Esophagus (tissue), 2 donors: ENCODE results near the gene TMC3. TPM values are rescaled to one million over a fixed set of nuclear protein-coding genes. Genes with fewer than 3 reads are reported as not detected.

Experiments used
- H3K27ac ChIP-seq, 2 donors: one replicate each; pipeline ENCODE4 v1.5.1; 2013; ENCODE audit warnings: low read depth in 2 of 2, mild to moderate bottlenecking in 2 of 2, inconsistent platforms in 1 of 2, low read length in 1 of 2, moderate library complexity in 1 of 2
- H3K27me3 ChIP-seq, 2 donors: one replicate each; pipeline ENCODE4 v1.6.1; 2013; ENCODE audit warnings: low read length in 2 of 2, control low read depth in 1 of 2, mild to moderate bottlenecking in 1 of 2; ENCODE audit not compliant: insufficient read depth in 2 of 2, control insufficient read depth in 1 of 2
- H3K36me3 ChIP-seq, 2 donors: one replicate each; pipeline ENCODE4 v1.6.1; 2013; ENCODE audit warnings: low read length in 1 of 2; ENCODE audit not compliant: control insufficient read depth in 2 of 2, insufficient read depth in 2 of 2
- H3K4me1 ChIP-seq, 2 donors: one replicate each; pipeline ENCODE4 v1.6.1; 2013; ENCODE audit warnings: low read length in 1 of 2; ENCODE audit not compliant: control insufficient read depth in 2 of 2, insufficient read depth in 2 of 2
- H3K4me3 ChIP-seq, 2 donors: one replicate each; pipeline ENCODE4 v1.5.1; 2013; ENCODE audit warnings: low read length in 2 of 2, mild to moderate bottlenecking in 2 of 2, low read depth in 1 of 2, moderate library complexity in 1 of 2
- H3K9me3 ChIP-seq, 2 donors: one replicate each; pipeline ENCODE4 v1.6.1; 2013; ENCODE audit warnings: mild to moderate bottlenecking in 2 of 2, low read depth in 1 of 2, low read length in 1 of 2, moderate library complexity in 1 of 2; ENCODE audit not compliant: control insufficient read depth in 2 of 2, insufficient read depth in 1 of 2
- WGBS, 2 donors: extraction: QIAGEN DNeasy Blood & Tissue Kit; methylation state at CpG; one replicate each; pipeline ENCODE4 v1.1.7; 2013; 5-methylcytosine and 5-hydroxymethylcytosine counted together
- polyA plus RNA-seq, 2 donors: library from polyadenylated mRNA; stranded (reverse); fragments of 200-250 nt; gene quantifications; one replicate each; pipeline ENCODE4 v1.2.3, GENCODE V29; 2013
- donor health status: healthy with polysubstance abuse.
- donor health status: Bipolar disorder and iron deficiency.

TMC3 gene
- polyA plus RNA-seq, 2 donors, result not detected

- WGBS, 2 donors, result 69 to 76% methylated on average over 5 of the region's 5 CpGs
- no peak overlapping the region for H3K27ac ChIP-seq
Observed at GRCh38 chr15:81339321-81339720, 34.7 kb downstream of the TMC3 start.

DNA sequence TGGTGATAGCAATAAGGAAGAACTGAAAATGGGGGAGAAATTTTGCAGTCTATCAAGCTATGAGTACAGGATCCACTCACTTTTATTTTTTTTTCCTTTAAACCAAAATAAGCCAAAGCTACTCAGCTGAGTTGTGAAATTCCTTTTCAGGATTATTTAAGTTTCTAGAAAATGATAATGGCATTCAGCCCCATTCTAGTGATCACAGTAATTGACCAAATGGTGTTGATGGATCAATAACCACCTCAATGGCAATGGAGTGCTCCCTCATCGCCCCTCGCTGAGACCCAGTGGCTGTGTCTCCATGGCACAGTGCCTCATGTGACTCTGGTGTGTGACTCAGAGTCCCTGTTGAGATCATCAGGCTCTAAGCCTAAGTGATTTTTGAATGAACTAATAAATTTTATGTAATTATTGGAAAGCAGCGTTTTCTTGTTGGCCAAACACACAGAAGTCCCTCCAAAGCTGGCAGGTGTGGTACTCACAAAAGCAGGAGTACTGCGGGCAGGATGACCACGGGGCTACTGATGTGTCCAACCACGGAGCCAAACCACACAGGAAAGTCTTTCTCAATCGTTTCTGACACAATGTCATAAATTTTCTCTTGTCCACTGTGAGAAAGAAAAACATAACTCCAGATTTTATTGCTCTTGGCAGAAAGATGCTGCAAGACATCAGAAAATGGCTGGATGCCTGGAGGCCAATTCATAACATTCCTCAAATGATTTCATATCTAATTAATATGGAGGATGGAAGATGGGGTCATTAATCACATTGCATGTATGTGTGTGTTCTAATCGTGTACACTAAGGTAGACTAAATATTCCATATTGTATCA lies 35.6 kb downstream of the TMC3 start:
- no peak overlapping the region for H3K4me3 ChIP-seq
- 45% methylated on average over 8 of the region's 8 CpGs for WGBS, 2 donors
- no peaks in the 10 kb centered on the region for H3K4me1 ChIP-seq
- H3K27me3 ChIP-seq, result no peaks in the 10 kb centered on the region
- no peaks in the 10 kb centered on the region for H3K9me3 ChIP-seq
- no peak overlapping the region for H3K27ac ChIP-seq
- H3K36me3 ChIP-seq, result no peaks in the 10 kb centered on the region

More at GRCh38 chr15:81339321-81339720, 34.7 kb downstream of the TMC3 start:
- no peaks in the 10 kb centered on the region for H3K36me3 ChIP-seq
- H3K4me1 ChIP-seq, result no peaks in the 10 kb centered on the region
- H3K4me3 ChIP-seq, result no peak overlapping the region
- no peaks in the 10 kb centered on the region for H3K9me3 ChIP-seq
- H3K27me3 ChIP-seq, result peaks cover 0 to under 1% of the 10 kb centered on the region in 2 donors

DNA sequence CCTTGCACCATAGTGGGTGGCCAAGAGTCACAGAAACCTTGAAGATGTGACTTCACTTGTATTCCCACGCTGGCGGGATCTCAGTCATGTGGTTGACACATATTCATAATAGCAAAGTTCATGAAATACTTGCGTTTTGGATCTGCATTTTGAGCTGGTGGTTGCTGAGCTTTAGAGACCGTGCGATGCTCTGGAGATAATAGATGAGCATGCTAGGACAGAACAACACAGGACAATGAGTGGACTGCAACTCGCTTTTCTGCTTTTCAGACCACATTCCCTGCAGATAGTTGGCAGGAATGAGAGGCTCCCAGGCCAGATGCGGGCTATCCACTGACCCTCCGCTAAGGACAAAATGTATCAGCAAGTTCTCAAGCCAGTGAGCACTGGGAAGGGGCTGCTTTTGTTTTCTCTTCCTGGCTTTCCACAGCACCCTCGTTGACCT lies 36.3 kb downstream of the TMC3 start:
- 70 to 73% methylated on average over 9 of the region's 9 CpGs for WGBS, 2 donors
- no peaks in the 10 kb centered on the region for H3K36me3 ChIP-seq
- H3K9me3 ChIP-seq, result no peaks in the 10 kb centered on the region

DNA sequence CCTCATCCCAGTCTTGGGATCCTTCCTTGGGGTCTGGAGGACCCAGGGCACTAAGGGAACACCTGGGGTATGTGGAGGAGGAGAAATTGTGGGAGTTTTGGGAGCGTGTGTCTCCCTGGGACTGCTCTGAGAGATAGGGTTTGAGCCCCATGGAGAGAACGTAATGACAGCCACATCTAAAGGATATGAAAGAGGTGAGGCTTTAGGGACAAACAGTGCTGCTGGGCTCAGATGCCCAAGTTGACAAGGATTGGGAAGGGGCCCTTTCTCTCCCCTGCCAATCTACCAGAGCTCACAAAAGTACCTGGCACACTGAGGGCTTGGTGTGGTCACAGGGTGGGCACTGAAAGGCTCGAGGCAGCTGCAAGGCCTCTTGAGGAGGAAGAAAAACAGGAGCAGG lies 36.8 kb downstream of the TMC3 start:
- WGBS, 2 donors, result 82 to 88% methylated on average over 3 of the region's 3 CpGs
- Histone ChIP-seq H3K27ac (no peak overlapping the region), H3K27me3 (no peaks in the 10 kb centered on the region), H3K36me3 (no peaks in the 10 kb centered on the region), H3K9me3 (no peaks in the 10 kb centered on the region), H3K4me3 (no peak overlapping the region), H3K4me1 (no peaks in the 10 kb centered on the region)

More for the DNA sequence above, 36.3 kb downstream of the TMC3 start:
- Histone ChIP-seq H3K4me1 (no peaks in the 10 kb centered on the region), H3K4me3 (no peak overlapping the region), H3K27ac (no peak overlapping the region), H3K27me3 (no peaks in the 10 kb centered on the region)

DNA sequence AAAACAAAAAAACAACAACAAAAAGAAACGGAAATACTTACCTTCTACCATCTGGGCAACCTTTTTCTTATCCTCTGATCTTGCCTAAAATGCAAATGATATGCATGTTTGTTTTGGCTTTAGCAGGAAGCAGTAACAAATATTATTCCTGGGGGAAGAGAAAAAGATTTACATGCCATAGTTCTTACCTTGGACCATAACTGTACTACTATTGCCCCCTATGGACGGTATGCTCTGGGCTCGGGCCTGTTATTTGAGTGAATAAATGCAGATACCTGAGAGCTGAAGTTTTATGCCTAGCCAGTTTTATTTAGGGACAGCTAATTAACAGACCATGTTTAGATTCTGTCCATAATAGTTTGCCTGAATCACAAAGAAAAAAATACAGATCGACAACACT lies 37.4 kb downstream of the TMC3 start:
- Histone ChIP-seq H3K27me3 (no peaks in the 10 kb centered on the region), H3K4me3 (no peak overlapping the region), H3K27ac (no peak overlapping the region), H3K4me1 (no peaks in the 10 kb centered on the region), H3K36me3 (no peaks in the 10 kb centered on the region), H3K9me3 (no peaks in the 10 kb centered on the region)
- WGBS, 2 donors, result 89 to 91% methylated on average over 4 of the region's 4 CpGs

DNA sequence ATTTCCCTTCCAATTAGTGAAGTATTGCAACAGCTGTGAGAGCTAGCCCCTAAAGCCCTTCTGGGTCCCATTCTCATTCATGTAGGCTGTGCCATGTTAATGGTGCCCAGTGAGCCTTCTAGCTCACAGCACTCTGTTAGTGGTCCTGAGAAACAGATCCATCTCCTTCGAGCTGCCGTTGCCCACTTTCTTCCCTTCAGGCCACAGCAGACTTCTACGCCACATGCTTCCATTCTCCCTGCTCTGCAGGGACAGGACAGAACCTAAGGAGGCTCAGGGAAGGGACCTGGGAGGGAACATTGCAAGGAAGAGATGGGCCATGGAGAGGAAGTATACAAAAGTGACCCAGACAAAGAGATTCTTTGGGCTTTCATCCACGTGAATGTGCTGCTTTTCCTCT lies 38.4 kb downstream of the TMC3 start:
- H3K36me3 ChIP-seq, result no peaks in the 10 kb centered on the region
- WGBS, 2 donors, result 92 to 93% methylated on average over 4 of the region's 4 CpGs
- no peak overlapping the region for H3K27ac ChIP-seq
- no peaks in the 10 kb centered on the region for H3K9me3 ChIP-seq
- no peaks in the 10 kb centered on the region for H3K4me1 ChIP-seq
- H3K4me3 ChIP-seq, result no peak overlapping the region
- no peaks in the 10 kb centered on the region for H3K27me3 ChIP-seq

- Histone ChIP-seq H3K9me3 (no peaks in the 10 kb centered on the region), H3K36me3 (no peaks in the 10 kb centered on the region), H3K27me3 (no peaks in the 10 kb centered on the region), H3K27ac (no peak overlapping the region), H3K4me3 (no peak overlapping the region), H3K4me1 (no peaks in the 10 kb centered on the region)
- WGBS, 2 donors, result 81 to 90% methylated on average over 10 of the region's 10 CpGs
Observed at GRCh38 chr15:81334768-81335435, 39.1 kb downstream of the TMC3 start.

- H3K4me3 ChIP-seq, result no peak overlapping the region
- no peaks in the 10 kb centered on the region for H3K9me3 ChIP-seq
- no peak overlapping the region for H3K27ac ChIP-seq
- H3K36me3 ChIP-seq, result no peaks in the 10 kb centered on the region
- no peaks in the 10 kb centered on the region for H3K27me3 ChIP-seq
- WGBS, 2 donors, result 95% methylated on average over 3 of the region's 3 CpGs
- no peaks in the 10 kb centered on the region for H3K4me1 ChIP-seq
Observed at GRCh38 chr15:81333363-81333762, 40.6 kb downstream of the TMC3 start.

DNA sequence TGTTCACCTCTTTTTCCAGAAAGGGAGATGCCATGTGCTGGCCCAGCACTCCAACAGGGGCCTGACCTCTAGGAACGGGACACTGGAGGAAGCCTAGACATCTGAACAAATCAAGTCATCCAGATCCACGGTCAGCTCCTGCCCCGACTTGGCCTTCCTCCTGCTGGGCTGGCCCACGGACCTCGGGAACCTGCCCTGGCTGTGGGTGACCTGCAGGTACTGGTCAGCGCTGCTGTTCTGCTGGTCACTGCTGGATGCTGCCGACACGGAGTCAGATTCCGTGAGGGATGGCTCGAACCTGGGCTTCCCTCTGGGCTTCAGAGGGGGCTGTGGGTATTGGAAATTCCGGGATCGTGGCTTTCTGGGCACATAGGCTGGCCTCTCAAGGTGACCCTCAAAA lies 41.7 kb downstream of the TMC3 start:
- WGBS, 2 donors, result 96 to 98% methylated on average over 12 of the region's 12 CpGs
- Histone ChIP-seq H3K9me3 (no peaks in the 10 kb centered on the region), H3K27me3 (no peaks in the 10 kb centered on the region), H3K36me3 (no peaks in the 10 kb centered on the region), H3K4me3 (no peak overlapping the region), H3K4me1 (no peaks in the 10 kb centered on the region), H3K27ac (no peak overlapping the region)
